ENCODE data around the gene UBN2.

UBN2 gene

GRCh38 chr7:139232377-139232717, 1.3 kb downstream of the UBN2 start:
- DNase-seq (ENCODE audit: low spot score), result no peak

- DNase-seq (ENCODE audit: low spot score), result peak; percentile 33
These were observed 1.9 kb downstream of the UBN2 start for GRCh38 chr7:139232904-139233303.

GRCh38 chr7:139241258-139241657, 10.2 kb downstream of the UBN2 start:
- DNase-seq (ENCODE audit: low spot score), result no peak

DNA sequence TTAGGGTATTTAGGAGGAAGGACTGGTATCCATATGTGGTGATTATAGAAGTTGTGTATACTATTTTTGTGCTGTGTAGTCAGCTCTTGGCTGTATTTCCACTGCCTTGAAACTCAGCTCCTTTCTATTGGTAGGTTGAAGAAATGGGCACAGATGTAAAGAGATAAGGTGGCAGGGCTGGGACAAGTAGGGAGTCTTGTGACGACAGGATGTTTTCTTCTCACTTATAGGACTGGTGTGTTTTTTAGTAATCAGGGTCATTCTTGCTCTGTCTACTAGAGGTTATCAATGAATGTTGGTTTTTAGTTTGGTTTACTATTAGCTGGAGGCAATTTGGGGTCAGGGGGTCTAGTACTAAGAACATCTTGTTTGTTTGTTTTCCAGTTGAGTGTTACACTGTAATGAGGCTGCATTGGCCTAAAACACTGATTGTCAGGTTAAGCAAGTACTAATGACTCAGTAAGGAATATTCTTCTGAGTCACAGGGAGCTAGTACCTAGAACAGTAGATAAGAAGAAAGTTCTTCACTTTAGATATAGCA, 11.8 kb downstream of the UBN2 start:
- DNase-seq (ENCODE audit: low spot score), result peak; percentile 24

GRCh38 chr7:139245401-139245800, 14.4 kb downstream of the UBN2 start:
- no peak for DNase-seq (ENCODE audit: low spot score)

- DNase-seq (ENCODE audit: low spot score), result no peak
These were observed 15.5 kb downstream of the UBN2 start for GRCh38 chr7:139246494-139246893.

DNA sequence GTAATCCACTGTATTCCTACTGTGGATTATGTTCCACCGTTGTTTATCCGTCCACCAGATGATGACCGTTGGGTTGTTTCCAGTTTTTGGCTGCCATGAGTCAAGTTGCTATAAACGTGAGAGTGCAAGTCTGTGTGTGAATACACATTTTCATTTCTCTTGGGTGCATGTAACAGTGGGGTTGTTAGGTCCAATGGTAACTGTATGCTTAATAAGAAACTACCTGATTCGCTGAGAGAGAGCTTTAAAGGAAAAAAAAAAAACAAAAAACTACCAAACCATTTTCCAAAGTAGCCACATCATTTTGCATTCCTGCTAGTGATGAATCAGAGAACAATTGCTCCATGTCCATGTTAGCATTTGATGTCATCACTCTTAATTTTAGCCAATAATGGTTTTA, 15.9 kb downstream of the UBN2 start:
- DNase-seq (ENCODE audit: low spot score), result peak; percentile 50

GRCh38 chr7:139249179-139249810, 18.3 kb downstream of the UBN2 start:
- DNase-seq (ENCODE audit: low spot score), result no peak

DNA sequence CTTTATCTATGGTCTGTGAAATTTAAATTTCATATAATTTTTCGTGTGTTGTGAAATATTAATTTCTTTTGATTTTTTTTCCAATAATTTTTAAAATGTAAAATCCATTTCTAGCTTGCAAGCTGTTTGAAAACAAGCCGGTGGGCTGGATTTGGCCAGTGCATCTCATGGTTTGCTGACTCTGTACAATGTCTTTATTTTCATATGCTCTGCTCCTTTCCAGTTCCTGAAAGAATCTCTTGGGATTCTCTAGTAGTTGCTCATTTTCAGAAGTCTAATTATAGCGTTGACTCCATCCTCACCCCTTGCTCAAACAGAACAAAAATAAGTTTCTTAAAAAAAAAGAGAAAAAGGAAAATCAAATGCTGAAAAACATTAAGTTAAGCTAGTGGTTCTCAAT, 21.4 kb downstream of the UBN2 start:
- no peak for DNase-seq (ENCODE audit: low spot score)

- DNase-seq (ENCODE audit: low spot score), result no peak
These were observed 23.2 kb downstream of the UBN2 start for GRCh38 chr7:139254281-139254680.

DNA sequence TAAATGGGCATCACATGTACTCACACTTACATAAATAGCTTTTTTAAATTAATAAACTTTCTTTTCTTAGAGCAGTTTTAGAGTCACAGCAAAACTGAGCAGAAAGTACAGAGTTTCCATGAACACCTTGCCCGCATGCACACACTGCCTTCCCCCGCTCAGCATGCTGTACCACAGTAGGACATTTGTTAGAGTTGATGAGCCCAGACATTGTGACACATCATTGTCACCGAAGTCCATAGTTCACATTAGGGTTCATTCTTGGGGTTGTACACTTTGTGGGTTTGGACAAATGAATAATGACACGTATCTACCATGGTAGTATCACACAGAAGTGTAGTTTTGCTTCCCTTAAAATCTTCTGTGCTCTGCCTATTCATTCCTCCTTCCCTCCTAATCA, 23.7 kb downstream of the UBN2 start:
- no peak for DNase-seq (ENCODE audit: low spot score)

DNA sequence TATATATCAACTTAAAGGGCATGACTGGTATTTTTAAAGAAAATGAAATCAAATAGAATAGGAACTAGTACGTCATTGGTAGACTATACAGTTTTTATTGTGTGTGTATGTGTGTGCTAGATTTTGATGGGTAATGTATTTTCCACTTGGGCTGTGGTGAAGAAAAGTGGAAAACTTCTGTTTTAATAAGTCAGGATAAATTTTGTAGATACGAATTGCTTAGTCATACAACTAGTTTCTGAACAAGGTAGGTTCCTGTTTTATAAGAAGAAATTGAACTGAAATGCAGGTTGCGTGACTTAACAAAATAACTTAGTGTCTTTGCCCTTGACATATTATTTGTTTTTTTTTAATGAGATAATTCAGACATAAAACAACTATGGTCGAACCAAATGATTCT, 24.3 kb downstream of the UBN2 start:
- DNase-seq (ENCODE audit: low spot score), result no peak

- no peak for DNase-seq (ENCODE audit: low spot score)
These were observed 28.1 kb downstream of the UBN2 start for GRCh38 chr7:139259142-139259541.

DNA sequence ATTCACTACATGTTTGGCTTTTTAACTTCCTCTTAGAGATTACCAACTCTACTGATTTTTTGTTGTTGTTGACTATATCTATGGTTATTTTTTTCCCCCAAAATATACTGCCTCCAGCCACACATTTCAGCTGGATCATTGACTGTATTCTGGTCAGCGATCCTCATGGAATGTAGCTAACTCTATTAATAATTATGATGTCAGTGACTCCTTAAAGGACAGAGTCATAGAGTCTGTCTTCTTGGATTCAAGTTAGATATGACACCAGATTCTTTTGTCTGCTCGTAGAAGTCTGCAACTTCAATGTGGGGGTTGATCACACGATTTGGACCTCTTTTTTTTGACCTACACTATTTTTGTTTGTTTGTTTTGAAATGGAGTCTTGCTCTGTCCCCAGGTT, 33.2 kb downstream of the UBN2 start:
- DNase-seq (ENCODE audit: low spot score), result no peak

DNA sequence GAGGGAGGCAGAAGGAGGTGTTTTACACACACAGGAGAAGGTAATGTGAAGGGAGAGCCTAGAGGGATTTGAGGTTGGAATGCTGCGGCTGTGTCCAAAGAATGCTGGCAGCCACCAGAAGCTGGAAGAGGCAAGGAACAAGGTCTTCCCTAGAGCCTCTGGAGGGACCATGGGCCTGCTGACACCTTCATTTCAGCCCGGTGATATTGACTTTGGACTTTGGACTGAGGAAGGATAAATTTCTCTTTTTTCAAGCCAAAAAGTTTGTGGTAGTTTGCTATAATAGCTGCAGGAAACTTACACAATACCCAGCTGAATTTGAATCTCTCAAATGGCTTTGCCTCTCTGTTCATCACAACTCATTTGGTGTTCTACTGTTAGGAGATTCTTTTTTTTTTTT, 34.6 kb downstream of the UBN2 start:
- DNase-seq (ENCODE audit: low spot score), result no peak

GRCh38 chr7:139271718-139272628, 40.9 kb downstream of the UBN2 start:
- DNase-seq (ENCODE audit: low spot score), result no peak

DNA sequence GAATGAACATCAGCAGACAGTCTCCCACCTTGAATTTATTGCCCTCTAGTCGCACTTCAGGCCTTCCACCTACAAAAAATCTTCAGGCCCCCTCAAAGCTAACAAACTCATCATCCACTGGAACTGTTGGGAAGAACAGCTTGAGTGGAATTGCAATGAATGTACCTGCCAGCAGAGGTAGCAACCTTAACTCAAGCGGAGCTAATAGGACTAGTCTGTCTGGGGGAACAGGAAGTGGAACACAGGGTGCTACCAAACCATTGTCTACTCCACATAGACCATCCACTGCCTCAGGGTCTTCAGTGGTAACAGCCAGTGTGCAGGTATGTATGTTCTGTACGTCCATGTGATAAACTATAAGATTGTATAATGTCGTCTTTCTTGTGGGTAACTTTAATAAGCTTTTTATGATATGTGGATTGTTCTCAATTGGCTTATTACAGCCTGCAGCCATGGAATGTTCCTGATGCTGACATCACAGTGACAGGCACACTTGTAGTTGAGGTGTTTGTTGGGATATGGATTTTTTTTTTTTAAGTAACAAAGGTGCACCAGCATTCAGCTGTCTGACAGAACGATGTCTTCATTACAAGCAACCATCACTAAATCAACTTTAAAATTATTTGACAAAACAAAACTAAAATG, 53.3 kb downstream of the UBN2 start:
- DNase-seq (ENCODE audit: low spot score), result no peak

- no peak for DNase-seq (ENCODE audit: low spot score)
These were observed 55.1 kb downstream of the UBN2 start for GRCh38 chr7:139286144-139286543.

GRCh38 chr7:139292821-139293220, 61.8 kb downstream of the UBN2 start:
- DNase-seq (ENCODE audit: low spot score), result no peak

DNA sequence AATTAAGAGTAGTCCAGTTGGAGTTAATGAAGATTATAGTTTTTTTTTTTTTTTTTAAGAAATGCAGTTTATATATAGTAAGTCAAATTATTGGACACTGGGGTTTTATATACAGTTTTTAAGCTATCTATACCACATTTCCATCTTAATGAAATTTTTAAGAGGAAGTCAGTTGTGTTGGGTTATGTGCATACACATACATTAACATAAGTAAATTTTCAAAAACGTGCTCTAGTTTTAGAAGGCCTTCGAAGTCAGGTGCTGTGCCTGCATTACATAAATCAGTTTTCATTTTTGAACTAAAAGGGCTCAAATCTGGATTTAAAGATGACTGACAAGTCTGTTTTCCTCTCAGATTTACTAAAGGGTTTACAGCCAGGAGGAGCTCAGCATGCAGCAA, 62.5 kb downstream of the UBN2 start:
- no peak for DNase-seq (ENCODE audit: low spot score)

DNA sequence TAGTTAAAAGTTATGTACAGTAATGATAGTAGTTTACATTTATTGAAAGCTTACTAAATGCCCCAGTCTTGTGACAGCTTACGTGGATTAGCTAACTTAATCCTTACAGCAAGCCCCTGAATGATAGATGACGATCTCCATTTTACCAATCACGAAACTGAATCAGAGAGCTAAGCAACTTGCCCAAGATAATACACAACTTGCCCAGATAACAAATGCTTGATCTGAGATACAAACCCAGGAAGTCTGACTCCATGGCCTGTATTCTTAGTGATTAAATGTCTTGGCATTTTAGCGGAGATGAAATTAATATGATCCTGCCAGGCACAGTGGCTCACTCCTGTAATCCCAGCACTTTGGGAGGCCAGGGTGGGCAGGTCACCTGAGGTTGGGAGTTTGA, 63.2 kb downstream of the UBN2 start:
- no peak for DNase-seq (ENCODE audit: low spot score)

DNA sequence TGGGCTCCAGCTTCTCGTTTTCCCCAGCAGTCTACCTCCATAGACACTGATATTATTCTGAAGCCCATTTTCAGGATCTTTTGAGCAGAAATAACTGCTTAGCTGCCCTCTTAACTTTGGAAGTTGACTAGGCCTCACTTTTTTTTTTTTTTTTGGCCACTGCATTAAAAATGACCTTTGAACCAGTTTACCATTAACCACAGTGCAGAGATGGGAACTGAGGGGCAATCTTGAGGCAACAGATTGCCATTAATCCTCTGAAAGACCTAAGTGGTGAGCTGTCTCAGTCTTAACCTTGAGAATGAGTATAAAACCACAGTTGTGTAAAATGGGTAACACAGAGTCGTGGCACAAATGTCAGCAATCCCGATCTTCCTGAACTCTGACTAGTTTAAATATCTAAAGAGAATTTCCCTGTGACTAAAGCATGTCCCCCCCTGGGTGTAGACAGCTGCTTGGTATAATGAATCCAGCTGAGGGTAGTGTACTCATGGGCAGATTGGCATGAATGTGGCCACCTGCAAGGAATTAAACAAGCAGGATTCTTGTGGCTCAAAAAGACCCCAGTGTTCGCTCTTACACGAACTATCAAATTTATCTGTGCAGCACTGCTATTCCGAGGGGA, 64.0 kb downstream of the UBN2 start:
- no peak for DNase-seq (ENCODE audit: low spot score)

DNA sequence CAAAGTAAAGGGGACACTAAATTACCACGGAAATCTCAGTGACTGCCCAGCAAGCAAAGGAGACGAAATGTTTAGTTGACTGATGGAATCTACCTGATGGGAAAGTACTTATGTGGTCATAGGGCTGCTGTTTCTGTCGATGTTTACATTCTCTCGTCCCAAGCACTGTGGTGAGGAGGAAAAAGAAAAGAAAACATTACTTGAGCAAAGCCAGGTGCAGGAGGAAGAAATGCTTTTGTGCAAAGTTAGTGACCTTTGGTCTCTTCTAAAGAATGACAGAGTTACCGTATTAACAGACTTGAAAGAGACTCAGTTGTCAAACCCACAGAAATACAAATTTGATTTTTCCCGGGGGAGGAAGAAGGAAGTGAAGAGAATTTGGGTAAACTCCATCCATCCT, 66.8 kb downstream of the UBN2 start:
- DNase-seq (ENCODE audit: low spot score), result no peak

Measured in AG08396 (cell line).